GM10847 (cell line): ENCODE results near the gene ZNF808.

Experiments used
- POLR2A ChIP-seq: IDR thresholded peaks from 2 replicates; pipeline ENCODE4 v1.6.1; 2011; ENCODE audit not compliant: insufficient read length; ENCODE audit errors: extremely low read depth

The ZNF808 gene

GRCh38 chr19:52541608-52542007, 14.1 kb downstream of the ZNF808 start:
- no peak for TF ChIP-seq POLR2A

- no peak for TF ChIP-seq POLR2A
Observed at GRCh38 chr19:52542984-52543664, 15.7 kb downstream of the ZNF808 start.

- no peak for TF ChIP-seq POLR2A
Observed at GRCh38 chr19:52554216-52554971, 26.9 kb downstream of the ZNF808 start.

GRCh38 chr19:52557231-52557995, 29.9 kb downstream of the ZNF808 start:
- TF ChIP-seq POLR2A: no peak

GRCh38 chr19:52566121-52566520, 38.7 kb downstream of the ZNF808 start:
- TF ChIP-seq POLR2A: no peak

- no peak for TF ChIP-seq POLR2A
Observed at GRCh38 chr19:52566588-52566987, 39.1 kb downstream of the ZNF808 start.

GRCh38 chr19:52567921-52568320, 40.5 kb downstream of the ZNF808 start:
- no peak for TF ChIP-seq POLR2A

- peak; percentile 89 for TF ChIP-seq POLR2A
Observed at GRCh38 chr19:52570000-52570861, 42.8 kb downstream of the ZNF808 start, which contains the start of gene ZNF701. TSS of gene ZNF701 (plus strand) at chr19:52570287. CDS start at chr19:52574148, 3,861 bp downstream.

GRCh38 chr19:52584736-52585440, 57.4 kb downstream of the ZNF808 start:
- TF ChIP-seq POLR2A: no peak

- no peak for TF ChIP-seq POLR2A
Observed at GRCh38 chr19:52585604-52586003, 58.1 kb downstream of the ZNF808 start.

GRCh38 chr19:52590728-52591127, 63.3 kb downstream of the ZNF808 start:
- TF ChIP-seq POLR2A: no peak

- TF ChIP-seq POLR2A: no peak
Observed at GRCh38 chr19:52592301-52592700, 64.8 kb downstream of the ZNF808 start.

- TF ChIP-seq POLR2A: no peak
Observed at GRCh38 chr19:52599241-52599640, 71.8 kb downstream of the ZNF808 start.

- no peak for TF ChIP-seq POLR2A
Observed at GRCh38 chr19:52600639-52601024, 73.2 kb downstream of the ZNF808 start.
